Common myeloid progenitor, CD34-positive (primary cell): ENCODE measurements around the gene ZNF32.

Experiments used
- CTCF ChIA-PET: fragments of 350-600 bp; sonication (Branson Sonifier 250); formaldehyde crosslinking; loops from one replicate; lab custom pipeline; 2021; ENCODE audit warnings: antibody characterized with exemption; lab: Charles Lee
- POLR2A ChIA-PET: fragments of 350-600 bp; sonication (Branson Sonifier 250); formaldehyde crosslinking; loops from one replicate; lab custom pipeline; 2021; ENCODE audit warnings: antibody characterized with exemption; lab: Charles Lee
- DNase-seq, 3 donors: peaks; one replicate each; pipeline versions ENCODE4 v3.0.0 to v3.0.0-alpha.2; 2013
- H3K27ac ChIP-seq, 2 experiments: 1 replicate in 1 of 2; 2 replicates in 1 of 2; pipeline ENCODE4 v1.7.0; 2013; ENCODE audit warnings: inconsistent platforms in 2 of 2, low read length in 2 of 2, mild to moderate bottlenecking in 2 of 2, low read depth in 1 of 2, moderate library complexity in 1 of 2; ENCODE audit not compliant: severe bottlenecking in 2 of 2, insufficient read depth in 1 of 2, poor library complexity in 1 of 2
- H3K27me3 ChIP-seq, 5 experiments: replicated peaks in 2 of 5; 1 replicate in 3 of 5; 2 replicates in 2 of 5; pipeline versions ENCODE4 v1.6.1 to v1.7.0; 2013; ENCODE audit warnings: low read length in 4 of 5, mild to moderate bottlenecking in 2 of 5, moderate library complexity in 2 of 5, inconsistent platforms in 1 of 5; ENCODE audit not compliant: insufficient read depth in 5 of 5, control insufficient read depth in 4 of 5
- H3K36me3 ChIP-seq, 4 experiments: 1 replicate in 2 of 4; 2 replicates in 2 of 4; pipeline versions ENCODE4 v1.6.1 to v1.7.0; 2013; ENCODE audit warnings: low read length in 3 of 4, control low read depth in 1 of 4, mild to moderate bottlenecking in 1 of 4; ENCODE audit not compliant: control insufficient read depth in 4 of 4, insufficient read depth in 4 of 4
- H3K4me1 ChIP-seq, 4 experiments: 1 replicate in 3 of 4; 2 replicates in 1 of 4; pipeline versions ENCODE4 v1.6.1 to v1.7.1; 2013; ENCODE audit warnings: low read length in 3 of 4, mild to moderate bottlenecking in 3 of 4, control low read depth in 1 of 4, inconsistent platforms in 1 of 4, moderate library complexity in 1 of 4; ENCODE audit not compliant: control insufficient read depth in 4 of 4, insufficient read depth in 4 of 4; ENCODE audit errors: control extremely low read depth in 1 of 4
- H3K4me3 ChIP-seq, 7 experiments: 1 replicate in 4 of 7; 2 replicates in 3 of 7; pipeline versions ENCODE4 v1.5.1 to v1.7.0; 2013; ENCODE audit warnings: mild to moderate bottlenecking in 7 of 7, low read length in 6 of 7, moderate library complexity in 6 of 7, inconsistent platforms in 2 of 7, low read depth in 2 of 7, control low read depth in 1 of 7; ENCODE audit not compliant: insufficient read depth in 4 of 7, control insufficient read depth in 1 of 7; ENCODE audit errors: extremely low read depth in 1 of 7
- H3K9me3 ChIP-seq, 5 experiments: 1 replicate in 4 of 5; 2 replicates in 1 of 5; pipeline versions ENCODE4 v1.6.1 to v1.7.1; 2013; ENCODE audit warnings: low read length in 4 of 5, mild to moderate bottlenecking in 2 of 5, inconsistent platforms in 1 of 5, low read depth in 1 of 5, moderate library complexity in 1 of 5; ENCODE audit not compliant: control insufficient read depth in 4 of 5, insufficient read depth in 2 of 5; ENCODE audit errors: control extremely low read depth in 1 of 5
- WGBS: methylation state at CpG from one replicate; pipeline ENCODE4 v1.1.5; 2013; ENCODE audit not compliant: insufficient coverage; 5-methylcytosine and 5-hydroxymethylcytosine counted together

ZNF32 gene

DNA sequence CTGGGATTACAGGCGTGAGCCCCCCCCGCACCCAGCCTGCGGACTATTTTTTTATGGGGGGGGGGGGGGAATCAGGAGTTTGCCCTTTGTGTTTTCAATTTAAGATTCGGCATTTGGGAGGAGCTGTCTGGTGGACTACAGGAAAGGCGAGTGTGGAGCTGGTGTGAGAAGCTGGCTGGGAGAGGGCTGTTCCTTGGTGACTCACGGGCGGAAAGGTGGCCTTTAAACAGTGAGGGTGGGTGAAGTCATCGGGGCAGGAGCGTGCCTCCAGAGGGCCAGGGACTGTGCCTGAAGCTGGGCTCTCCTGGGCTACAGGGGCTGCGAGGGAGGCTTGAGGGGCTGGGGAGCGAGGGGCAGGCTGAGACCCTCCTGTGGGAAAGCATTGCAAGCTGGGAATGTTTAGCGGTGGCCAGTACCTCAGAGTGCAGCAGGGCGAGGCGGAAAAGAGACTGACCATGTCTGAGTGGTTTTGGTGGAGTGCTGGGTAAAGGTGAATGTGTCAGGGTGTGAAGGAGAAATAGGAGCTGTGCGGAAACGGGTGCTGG is 39.7 kb upstream of the ZNF32 start:
- Histone ChIP-seq H3K27ac (no peak overlapping the region), H3K36me3 (no peaks in the 10 kb centered on the region), H3K9me3 (no peaks in the 10 kb centered on the region), H3K4me3 (no peak overlapping the region), H3K27me3 (peaks cover 4 to 33% (median 10%) of the 10 kb centered on the region in 5 experiments), H3K4me1 (peaks cover 0 to 15% (median 14%) of the 10 kb centered on the region in 4 experiments)
- ChIA-PET POLR2A (interaction anchor here (0.6 kb wide), 1 partner anchor 1181 kb away, joined by 3 read pairs; no protein-coding TSS in a partner anchor), CTCF (interaction anchor here (0.7 to 5.4 kb wide), 9 partner anchors 9 to 341 kb away, joined by 3 to 36 read pairs (median 4); no protein-coding TSS in a partner anchor)
- DNase-seq = no peak
- 98% methylated on average over 13 of the region's 16 CpGs for WGBS

DNA sequence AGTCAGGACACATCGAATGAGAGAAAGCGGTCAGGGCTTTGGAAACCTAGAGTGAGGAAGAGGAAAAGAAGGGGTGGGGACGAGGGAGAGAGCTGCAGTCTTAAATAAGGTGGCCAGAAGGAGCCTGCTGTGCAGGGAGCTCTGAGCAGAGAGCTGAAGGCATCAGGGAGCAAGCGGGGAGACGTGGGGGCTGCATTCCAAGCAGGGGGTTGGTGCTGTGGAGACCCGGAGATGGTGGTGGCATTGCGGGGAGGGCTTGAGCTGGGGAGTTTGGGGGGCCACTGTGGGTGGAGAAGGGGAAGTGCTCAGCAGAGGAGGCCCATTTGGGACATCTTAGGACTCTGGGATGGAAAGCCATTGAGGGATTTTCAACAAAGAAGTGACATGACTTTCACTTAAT is 38.7 kb upstream of the ZNF32 start:
- CTCF ChIA-PET = interaction anchor here (1.4 to 3.6 kb wide), 3 partner anchors 13 to 620 kb away, joined by 4 to 25 read pairs (median 11); no protein-coding TSS in a partner anchor
- POLR2A ChIA-PET = no interaction called here
- H3K4me3 ChIP-seq = no peak overlapping the region
- no peak for DNase-seq
- no peaks in the 10 kb centered on the region for H3K36me3 ChIP-seq
- H3K4me1 ChIP-seq = peaks cover 0 to 15% (median 14%) of the 10 kb centered on the region in 4 experiments
- peaks cover 4 to 24% (median 10%) of the 10 kb centered on the region in 5 experiments for H3K27me3 ChIP-seq
- H3K9me3 ChIP-seq = no peaks in the 10 kb centered on the region
- no peak overlapping the region for H3K27ac ChIP-seq
- WGBS = 89% methylated on average over 6 of the region's 7 CpGs

DNA sequence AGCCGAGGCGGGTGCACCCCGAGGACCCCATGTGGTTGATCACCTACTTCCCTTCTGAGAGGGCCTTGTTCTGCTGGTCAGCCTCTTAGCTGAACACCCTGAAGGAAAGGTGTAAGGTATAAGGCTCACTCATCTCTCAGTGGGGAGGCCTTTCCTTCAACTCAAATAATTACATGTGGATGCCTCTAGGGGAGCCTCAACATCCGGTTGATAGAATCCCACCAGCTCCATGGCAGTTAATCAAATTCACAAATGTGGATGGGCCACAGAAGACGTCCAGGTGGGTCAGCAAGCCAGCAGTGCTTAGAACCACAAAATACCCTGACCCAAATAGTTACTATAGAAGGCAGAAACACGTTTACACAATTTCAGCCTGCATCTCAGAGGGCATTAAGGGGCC is 37.7 kb upstream of the ZNF32 start:
- CTCF ChIA-PET = interaction anchor here (0.8 to 3.6 kb wide), 8 partner anchors 8 to 631 kb away, joined by 3 to 25 read pairs (median 4); no protein-coding TSS in a partner anchor
- Histone ChIP-seq H3K4me3 (no peak overlapping the region), H3K27ac (no peak overlapping the region), H3K36me3 (no peaks in the 10 kb centered on the region), H3K27me3 (peaks cover 4 to 15% (median 6%) of the 10 kb centered on the region in 5 experiments), H3K4me1 (peaks cover 0 to 15% (median 14%) of the 10 kb centered on the region in 4 experiments), H3K9me3 (no peaks in the 10 kb centered on the region)
- no peak for DNase-seq
- POLR2A ChIA-PET = no interaction called here
- 88% methylated on average over 6 of the region's 6 CpGs for WGBS

DNA sequence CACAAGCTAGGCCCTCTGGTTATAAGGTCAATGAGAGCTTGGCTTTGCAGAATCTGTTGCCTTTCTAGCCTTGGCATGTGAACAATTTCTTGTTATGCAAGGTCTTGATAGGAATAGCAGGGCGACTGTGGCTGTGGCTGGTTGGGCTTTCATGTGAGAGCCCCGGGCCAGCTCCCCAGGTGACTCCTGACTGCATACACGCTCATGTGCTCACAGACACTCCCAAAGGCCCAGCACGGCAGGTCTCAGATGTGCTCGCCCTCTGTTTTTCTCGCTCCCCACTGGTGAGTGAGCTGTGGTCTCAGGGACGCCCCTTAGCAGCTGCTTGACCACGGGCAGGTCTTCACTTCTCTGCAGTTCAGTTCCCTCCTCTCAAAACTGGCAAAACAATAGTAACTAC is 37.1 kb upstream of the ZNF32 start:
- Histone ChIP-seq H3K4me1 (peaks cover 0 to 15% (median 14%) of the 10 kb centered on the region in 4 experiments), H3K9me3 (no peaks in the 10 kb centered on the region), H3K27me3 (peaks cover 0 to 10% (median under 1%) of the 10 kb centered on the region in 5 experiments), H3K36me3 (no peaks in the 10 kb centered on the region), H3K4me3 (no peak overlapping the region), H3K27ac (no peak overlapping the region)
- ChIA-PET CTCF (interaction anchor here (0.8 to 3.6 kb wide), 8 partner anchors 9 to 639 kb away, joined by 3 to 25 read pairs (median 3); no protein-coding TSS in a partner anchor), POLR2A (no interaction called here)
- no peak for DNase-seq
- WGBS = 94% methylated on average over 6 of the region's 8 CpGs

DNA sequence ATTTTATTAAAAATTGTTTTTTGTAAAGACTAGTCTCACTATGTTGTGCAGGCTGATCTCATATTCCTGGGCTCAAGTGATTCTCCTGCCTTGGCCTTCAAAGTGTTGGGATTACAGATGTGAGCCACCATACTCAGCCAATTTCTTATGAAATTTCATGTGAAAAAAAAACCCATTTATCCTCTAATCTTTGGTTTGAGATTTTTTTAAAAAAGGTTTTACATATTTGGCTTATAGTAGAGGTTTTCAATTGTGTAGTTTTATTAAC is 35.5 kb upstream of the ZNF32 start:
- Histone ChIP-seq H3K27me3 (peaks cover 0 to 9% (median 0%) of the 10 kb centered on the region in 5 experiments), H3K4me1 (peaks cover 0 to 4% (median 3%) of the 10 kb centered on the region in 4 experiments), H3K4me3 (no peak overlapping the region), H3K27ac (no peak overlapping the region), H3K9me3 (no peaks in the 10 kb centered on the region), H3K36me3 (no peaks in the 10 kb centered on the region)
- CTCF ChIA-PET = no interaction called here
- no peak for DNase-seq
- POLR2A ChIA-PET = no interaction called here

DNA sequence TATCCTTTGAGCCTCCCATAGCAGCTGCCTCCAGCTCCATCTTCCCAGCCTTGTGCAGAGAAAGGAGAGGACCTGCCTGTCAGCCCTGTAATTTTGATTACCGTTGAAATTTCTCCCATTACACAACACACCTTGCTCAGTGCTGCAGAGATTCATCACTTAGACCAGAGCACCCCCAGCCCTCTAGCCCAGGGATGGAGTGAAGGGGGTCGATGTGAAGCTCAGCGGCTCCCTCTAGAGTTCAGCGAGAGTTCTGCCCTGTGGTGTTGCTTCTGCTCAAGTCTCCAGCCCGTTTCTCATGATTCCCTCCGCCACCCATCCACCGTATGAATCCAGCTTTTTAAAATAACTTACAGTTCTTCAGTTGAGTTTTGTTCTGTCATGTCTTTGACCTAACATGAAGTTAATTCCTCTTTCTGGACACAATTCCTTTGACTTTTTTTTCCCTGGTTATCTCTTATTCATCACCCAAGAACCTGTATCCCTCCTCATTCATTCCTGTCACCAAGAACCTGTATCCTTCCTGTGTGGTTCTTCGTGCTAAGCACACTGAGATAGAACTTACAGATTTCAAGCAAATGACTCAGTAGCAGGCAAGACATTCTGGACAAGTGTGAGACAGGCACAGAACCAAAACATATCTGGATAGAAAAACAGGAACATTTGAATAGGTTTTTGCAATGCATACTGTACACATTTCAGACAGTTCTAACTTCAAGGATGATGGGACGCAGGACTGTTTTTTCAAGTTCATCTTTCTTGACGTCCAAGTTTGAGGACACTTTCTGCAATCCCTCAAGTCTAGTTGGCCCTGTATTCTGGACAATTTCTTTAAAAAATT is 35.0 kb upstream of the ZNF32 start:
- WGBS = 24% methylated on average over 8 of the region's 10 CpGs
- DNase-seq = peak; percentile 55 to 71 (median 70)

DNA sequence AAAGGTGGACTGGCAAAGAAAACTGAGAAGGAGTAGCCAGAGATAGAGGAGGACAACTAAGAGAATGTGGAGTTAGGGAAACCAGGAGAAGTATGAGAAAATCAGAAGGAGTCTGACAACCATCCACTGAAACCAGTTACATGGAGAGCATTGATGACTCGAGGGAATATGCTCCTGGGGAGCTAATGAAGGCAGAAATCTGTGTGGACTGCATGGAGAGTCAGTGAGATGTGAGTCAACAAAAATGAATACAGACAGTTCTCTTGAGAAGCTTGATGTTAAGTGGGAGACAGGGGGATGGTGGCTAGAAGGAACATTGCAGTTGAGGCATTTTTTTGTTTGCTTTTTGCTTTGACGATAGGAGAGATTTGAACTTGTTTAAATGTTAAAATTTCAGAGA is 34.3 kb upstream of the ZNF32 start:
- Histone ChIP-seq H3K9me3 (no peaks in the 10 kb centered on the region), H3K27me3 (peaks cover 0 to 7% (median 0%) of the 10 kb centered on the region in 5 experiments), H3K27ac (no peak overlapping the region), H3K4me3 (no peak overlapping the region), H3K36me3 (no peaks in the 10 kb centered on the region), H3K4me1 (peaks cover 0 to 3% (median 1%) of the 10 kb centered on the region in 4 experiments)
- POLR2A ChIA-PET = no interaction called here
- WGBS = 94% methylated on average over 2 of the region's 2 CpGs
- no peak for DNase-seq
- CTCF ChIA-PET = interaction anchor here (0.7 to 4.0 kb wide), 12 partner anchors 9 to 346 kb away, joined by 3 to 34 read pairs (median 4); no protein-coding TSS in a partner anchor

More for the DNA sequence above, 35.0 kb upstream of the ZNF32 start:
- no peaks in the 10 kb centered on the region for H3K9me3 ChIP-seq
- H3K4me3 ChIP-seq = no peak overlapping the region
- CTCF ChIA-PET = interaction anchor here (0.9 to 4.0 kb wide), 11 partner anchors 8 to 361 kb away, joined by 3 to 34 read pairs (median 4); no protein-coding TSS in a partner anchor
- H3K4me1 ChIP-seq = peaks cover 0 to 3% (median 1%) of the 10 kb centered on the region in 4 experiments
- peaks cover 0 to 7% (median 0%) of the 10 kb centered on the region in 5 experiments for H3K27me3 ChIP-seq
- no peaks in the 10 kb centered on the region for H3K36me3 ChIP-seq
- POLR2A ChIA-PET = no interaction called here
- no peak overlapping the region for H3K27ac ChIP-seq
